Osteocyte (in vitro differentiated cells): ENCODE results near the gene ARHGAP24. TPM values are rescaled to one million over a fixed set of nuclear protein-coding genes. Genes with fewer than 3 reads are reported as not detected.
"Not testable (repeated sequence)": the region's sequence is repeated elsewhere in the genome, so short reads cannot be mapped to it uniquely, and the experiment has no call there.

Source experiments
- DNase-seq: peaks from one replicate; pipeline ENCODE4 v3.0.0; 2021; ENCODE audit warnings: mixed read lengths; ENCODE audit not compliant: unreplicated experiment; ENCODE audit errors: extremely low spot score
- H3K27ac Mint-ChIP-seq: one replicate; pipeline ENCODE4 v1.8.0; 2021; ENCODE audit warnings: mild to moderate bottlenecking, mixed read lengths; ENCODE audit not compliant: unreplicated experiment
- H3K27me3 Mint-ChIP-seq: one replicate; pipeline ENCODE4 v1.8.0; 2021; ENCODE audit warnings: mixed read lengths; ENCODE audit not compliant: unreplicated experiment
- H3K36me3 Mint-ChIP-seq: one replicate; pipeline ENCODE4 v1.8.0; 2021; ENCODE audit warnings: mixed read lengths; ENCODE audit not compliant: unreplicated experiment
- H3K4me1 Mint-ChIP-seq: one replicate; pipeline ENCODE4 v1.8.0; 2021; ENCODE audit warnings: mixed read lengths; ENCODE audit not compliant: unreplicated experiment
- H3K4me3 Mint-ChIP-seq: one replicate; pipeline ENCODE4 v1.8.0; 2021; ENCODE audit warnings: mild to moderate bottlenecking, moderate library complexity, mixed read lengths; ENCODE audit not compliant: unreplicated experiment
- H3K9me3 Mint-ChIP-seq: one replicate; pipeline ENCODE4 v1.8.0; 2021; ENCODE audit warnings: mixed read lengths; ENCODE audit not compliant: unreplicated experiment
- CTCF ChIP-seq: fragments of 200-600 bp; sonication (generic); IDR thresholded peaks from 2 replicates; pipeline ENCODE4 v1.5.0; 2021; ENCODE audit warnings: antibody characterized with exemption, mild to moderate bottlenecking, moderate library complexity
- total RNA-seq: library from RNA; stranded (reverse); gene quantifications from 2 replicates; pipeline ENCODE4 v1.2.1, GENCODE V29; 2021

The ARHGAP24 gene
- total RNA-seq, 1 donor from 2014 or later = 29.3 TPM

GRCh38 chr4:85889314-85889713 is 414.4 kb downstream of the ARHGAP24 start:
- H3K27ac Mint-ChIP-seq = no peak overlapping the region
- H3K27me3 Mint-ChIP-seq = no peaks in the 10 kb centered on the region
- H3K36me3 Mint-ChIP-seq = peaks cover 8% of the 10 kb centered on the region
- no peak for TF ChIP-seq CTCF
- no peak for DNase-seq
- H3K4me1 Mint-ChIP-seq = peaks cover 12% of the 10 kb centered on the region
- peaks cover 3% of the 10 kb centered on the region for H3K9me3 Mint-ChIP-seq
- no peak overlapping the region for H3K4me3 Mint-ChIP-seq

GRCh38 chr4:85895755-85896154 is 420.8 kb downstream of the ARHGAP24 start:
- TF ChIP-seq CTCF = no peak
- no peak for DNase-seq
- no peak overlapping the region for H3K4me3 Mint-ChIP-seq
- H3K9me3 Mint-ChIP-seq = no peaks in the 10 kb centered on the region
- H3K27me3 Mint-ChIP-seq = no peaks in the 10 kb centered on the region
- H3K36me3 Mint-ChIP-seq = peaks cover 4% of the 10 kb centered on the region
- peaks cover 3% of the 10 kb centered on the region for H3K4me1 Mint-ChIP-seq
- no peak overlapping the region for H3K27ac Mint-ChIP-seq

- no peak for DNase-seq
- TF ChIP-seq CTCF = no peak
- peaks cover 4% of the 10 kb centered on the region for H3K36me3 Mint-ChIP-seq
- H3K9me3 Mint-ChIP-seq = no peaks in the 10 kb centered on the region
- H3K4me1 Mint-ChIP-seq = peaks cover 3% of the 10 kb centered on the region
- H3K4me3 Mint-ChIP-seq = no peak overlapping the region
- H3K27ac Mint-ChIP-seq = no peak overlapping the region
- H3K27me3 Mint-ChIP-seq = no peaks in the 10 kb centered on the region
Measured at GRCh38 chr4:85898231-85898630, 423.3 kb downstream of the ARHGAP24 start.

- TF ChIP-seq CTCF = no peak
- H3K9me3 Mint-ChIP-seq = no peaks in the 10 kb centered on the region
- no peak overlapping the region for H3K4me3 Mint-ChIP-seq
- DNase-seq = no peak
- peaks cover 7% of the 10 kb centered on the region for H3K4me1 Mint-ChIP-seq
- no peak overlapping the region for H3K27ac Mint-ChIP-seq
- peaks cover under 1% of the 10 kb centered on the region for H3K36me3 Mint-ChIP-seq
- H3K27me3 Mint-ChIP-seq = no peaks in the 10 kb centered on the region
Measured at GRCh38 chr4:85901500-85901899, 426.6 kb downstream of the ARHGAP24 start.

- not testable (repeated sequence) for H3K36me3 Mint-ChIP-seq, H3K27ac Mint-ChIP-seq, DNase-seq, H3K27me3 Mint-ChIP-seq, H3K4me1 Mint-ChIP-seq, H3K4me3 Mint-ChIP-seq, H3K9me3 Mint-ChIP-seq
Measured at GRCh38 chr4:85902647-85903046, 427.7 kb downstream of the ARHGAP24 start.

GRCh38 chr4:85905761-85906160 is 430.8 kb downstream of the ARHGAP24 start:
- Mint-ChIP-seq H3K9me3 (no peaks in the 10 kb centered on the region), H3K4me3 (no peak overlapping the region), H3K27ac (no peak overlapping the region), H3K4me1 (peaks cover 4% of the 10 kb centered on the region), H3K36me3 (peaks cover 3% of the 10 kb centered on the region), H3K27me3 (no peaks in the 10 kb centered on the region)
- TF ChIP-seq CTCF = no peak
- DNase-seq = no peak
